Stimulated activated CD8-positive, alpha-beta memory T cell treated with anti-CD3 and anti-CD28 coated beads, Interleukin-7, amount 100 ng/mL, for 24 hours (primary cell): ENCODE results near the gene ZNF358.
A peak's percentile ranks its signal among the peaks of the same experiment; 100 is the strongest.

Source experiments
- DNase-seq: peaks from one replicate; pipeline ENCODE4 v3.0.0-alpha.2; 2020; ENCODE audit warnings: low read depth

Gene ZNF358

DNA sequence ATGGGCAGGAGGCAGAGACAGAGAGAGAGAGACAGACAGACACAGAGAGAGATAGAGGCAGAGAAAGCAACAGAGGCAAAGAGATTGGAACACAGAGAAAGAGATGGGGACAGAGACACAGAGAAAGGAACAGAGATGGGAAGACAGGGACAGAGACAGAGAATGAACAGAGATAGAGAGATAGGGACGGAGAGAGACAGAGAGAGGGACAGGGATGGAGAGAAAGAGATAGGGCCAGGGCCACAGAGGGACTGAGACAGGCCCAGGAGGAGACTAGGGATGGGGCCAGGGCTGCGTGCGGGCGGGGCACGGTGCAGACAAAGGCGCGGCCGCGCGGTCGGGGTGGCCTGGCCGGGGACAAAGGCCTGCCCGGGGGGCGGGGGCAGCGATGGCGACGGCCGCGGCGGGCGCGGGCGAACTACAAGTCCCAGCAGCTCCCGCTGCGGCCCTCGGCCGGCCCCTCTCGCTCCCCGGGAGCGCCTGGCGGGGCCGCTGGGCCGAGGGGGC lies at the start of gene ZNF358:
TSS of gene ZNF358 (plus strand) at position 459 of the 507 bp plus-strand sequence. CDS start 3,140 bp downstream, outside the sequence.
- DNase-seq = no peak

GRCh38 chr19:7467009-7467989 lies 48.6 kb upstream of the ZNF358 start:
- no peak for DNase-seq

- no peak for DNase-seq
Observed at GRCh38 chr19:7468840-7469239, 47.1 kb upstream of the ZNF358 start.

DNA sequence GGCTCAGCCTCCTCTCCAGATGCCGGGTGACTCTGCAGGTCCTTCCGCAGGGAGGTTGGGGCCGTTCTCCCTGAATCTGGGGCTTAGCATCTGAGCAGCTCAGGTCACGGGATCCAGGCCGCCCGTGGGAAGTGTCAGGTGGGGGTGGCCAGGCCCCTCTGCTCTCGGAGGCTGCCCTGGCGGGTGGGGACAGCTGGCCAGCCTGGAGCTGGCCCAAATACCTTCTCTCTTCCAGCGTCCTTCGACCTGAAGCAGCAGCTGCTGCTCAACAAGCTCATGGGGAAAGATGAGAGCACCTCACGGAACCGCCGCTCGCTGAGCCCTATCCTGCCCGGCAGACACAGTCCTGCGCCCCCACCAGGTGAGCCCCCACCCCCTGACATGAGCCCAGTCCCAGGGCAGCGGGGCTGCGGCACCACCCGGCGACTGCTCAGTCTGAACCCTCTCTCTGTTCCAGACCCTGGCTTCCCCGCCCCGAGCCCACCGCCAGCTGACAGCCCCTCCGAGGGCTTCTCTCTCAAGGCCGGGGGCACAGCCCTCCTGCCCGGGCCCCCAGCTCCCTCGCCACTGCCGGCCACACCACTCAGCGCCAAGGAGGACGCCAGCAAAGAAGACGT lies 46.1 kb upstream of the ZNF358 start:
- DNase-seq = no peak

DNA sequence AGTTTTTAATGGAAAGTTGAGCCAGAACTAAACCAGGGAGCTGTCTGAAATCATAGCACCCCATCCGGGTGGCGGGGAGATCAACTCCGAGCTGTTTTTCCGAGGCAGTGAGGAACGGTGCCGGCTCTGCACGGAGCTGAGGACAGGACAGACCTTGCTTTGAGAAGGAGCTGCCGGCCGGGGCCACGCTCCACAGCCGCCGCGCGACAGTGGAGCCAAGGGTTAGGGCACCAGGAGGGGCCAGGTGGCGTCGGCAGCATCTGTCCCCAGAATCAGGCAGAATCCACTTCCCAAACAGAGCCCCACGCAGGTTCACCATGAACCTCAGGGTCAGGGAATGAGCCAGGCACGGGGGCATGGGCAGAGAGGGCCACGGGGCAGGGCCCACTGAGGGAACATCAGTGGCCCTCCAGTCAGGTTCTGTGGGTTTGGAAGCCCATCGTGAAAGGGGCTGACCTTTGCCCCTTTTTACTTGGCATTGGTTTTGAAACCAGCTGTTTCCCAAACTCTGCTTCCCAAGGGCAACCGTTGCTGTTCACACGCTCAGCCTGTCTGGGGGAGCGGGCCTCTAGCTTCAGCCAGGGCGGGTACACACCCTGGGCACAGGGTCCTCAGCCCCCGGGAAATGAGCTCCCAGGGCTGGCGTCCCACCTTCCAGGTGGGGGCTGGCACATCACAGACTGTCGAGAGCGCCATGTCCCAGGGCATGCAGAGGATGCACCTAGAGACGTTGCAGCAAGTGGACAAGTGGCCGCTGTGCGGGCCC lies 45.2 kb upstream of the ZNF358 start:
- no peak for DNase-seq

DNA sequence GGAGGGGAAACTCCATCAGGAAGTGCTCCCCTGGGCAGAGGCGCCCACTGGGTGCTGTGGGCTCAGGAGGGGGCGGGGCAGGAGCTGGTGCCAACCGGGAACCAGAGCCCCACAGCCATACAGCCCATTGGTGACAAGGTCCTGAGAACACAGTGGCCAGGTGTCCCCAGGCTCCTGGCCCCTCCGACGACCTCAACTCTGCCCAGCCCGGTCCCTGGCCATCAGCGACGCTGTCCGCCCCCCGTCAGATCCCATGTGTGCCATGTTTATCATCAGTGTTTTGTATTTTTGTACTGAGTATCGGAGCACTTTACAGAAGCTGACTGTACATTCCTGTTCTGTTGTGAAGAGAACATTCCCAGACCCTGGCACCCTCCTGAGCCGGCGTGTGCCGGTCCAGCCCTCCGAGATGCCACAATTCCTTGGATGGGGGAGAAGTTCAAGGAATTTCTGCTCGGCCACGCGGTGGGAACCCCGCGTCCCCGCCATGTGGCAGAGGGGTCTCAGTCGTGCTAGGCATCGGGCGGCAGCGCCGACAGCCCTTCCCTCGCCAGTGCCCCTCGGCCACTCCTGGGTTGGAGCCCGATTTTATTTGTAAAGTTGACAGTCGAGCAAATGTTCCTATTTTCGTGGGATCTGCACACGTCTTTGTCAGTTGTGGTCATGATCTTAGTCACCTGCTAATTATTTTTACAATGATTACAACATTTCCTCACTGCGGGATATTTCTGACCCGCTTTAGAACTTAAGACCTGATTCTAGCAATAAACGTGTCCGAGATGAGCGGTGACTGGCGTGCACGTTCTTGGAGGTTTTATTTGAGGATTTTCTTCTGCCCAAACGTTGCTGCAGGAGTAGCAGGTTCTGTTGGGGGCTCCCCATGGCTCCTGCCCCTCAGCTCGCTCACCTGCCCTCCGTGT lies 43.9 kb upstream of the ZNF358 start:
- DNase-seq = no peak

- no peak for DNase-seq
Observed at GRCh38 chr19:7475665-7476064, 40.2 kb upstream of the ZNF358 start.

DNA sequence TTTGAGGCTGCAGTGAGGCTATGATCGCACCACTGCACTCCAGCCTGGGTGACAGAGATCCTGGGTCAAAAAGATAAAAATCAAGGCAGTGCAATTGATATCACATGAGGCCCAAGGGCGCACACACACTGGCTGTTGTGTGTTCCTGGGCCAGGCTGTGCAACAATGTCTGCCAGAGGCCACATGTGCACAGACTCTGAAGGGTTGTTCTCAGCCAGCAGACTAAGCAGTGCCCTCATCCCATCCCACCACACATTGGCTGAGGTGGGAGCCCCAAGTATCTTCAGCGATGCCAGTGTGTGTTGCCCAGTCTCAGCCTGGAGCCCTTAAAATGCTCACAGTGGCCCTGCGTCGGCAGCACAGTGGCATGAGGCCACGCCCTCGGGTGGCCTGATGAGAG lies 39.7 kb upstream of the ZNF358 start:
- DNase-seq = no peak

GRCh38 chr19:7476777-7477494 lies 39.0 kb upstream of the ZNF358 start:
- DNase-seq = no peak

- DNase-seq = no peak
Observed at GRCh38 chr19:7477758-7478157, 38.1 kb upstream of the ZNF358 start.

GRCh38 chr19:7478173-7478842 lies 37.6 kb upstream of the ZNF358 start:
- DNase-seq = no peak

DNA sequence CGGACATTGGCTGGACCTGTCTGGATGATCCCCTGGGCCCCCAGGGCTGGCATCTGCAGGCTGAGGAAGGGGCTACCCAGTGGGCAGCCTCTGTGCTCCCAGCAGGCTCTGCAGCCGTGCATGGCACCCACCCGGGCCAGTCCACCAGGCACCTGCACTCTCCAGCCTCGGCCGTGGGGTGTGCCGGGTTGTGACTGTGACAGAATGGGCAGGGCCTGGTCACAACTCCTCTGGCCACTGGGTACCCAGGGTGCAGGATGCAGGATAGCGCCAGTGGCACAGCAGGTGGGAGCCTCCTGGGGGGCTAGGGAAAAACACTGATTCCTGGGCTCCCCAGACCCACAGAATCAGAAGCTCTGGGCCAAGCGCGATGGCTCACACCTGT lies 37.1 kb upstream of the ZNF358 start:
- DNase-seq = no peak

DNA sequence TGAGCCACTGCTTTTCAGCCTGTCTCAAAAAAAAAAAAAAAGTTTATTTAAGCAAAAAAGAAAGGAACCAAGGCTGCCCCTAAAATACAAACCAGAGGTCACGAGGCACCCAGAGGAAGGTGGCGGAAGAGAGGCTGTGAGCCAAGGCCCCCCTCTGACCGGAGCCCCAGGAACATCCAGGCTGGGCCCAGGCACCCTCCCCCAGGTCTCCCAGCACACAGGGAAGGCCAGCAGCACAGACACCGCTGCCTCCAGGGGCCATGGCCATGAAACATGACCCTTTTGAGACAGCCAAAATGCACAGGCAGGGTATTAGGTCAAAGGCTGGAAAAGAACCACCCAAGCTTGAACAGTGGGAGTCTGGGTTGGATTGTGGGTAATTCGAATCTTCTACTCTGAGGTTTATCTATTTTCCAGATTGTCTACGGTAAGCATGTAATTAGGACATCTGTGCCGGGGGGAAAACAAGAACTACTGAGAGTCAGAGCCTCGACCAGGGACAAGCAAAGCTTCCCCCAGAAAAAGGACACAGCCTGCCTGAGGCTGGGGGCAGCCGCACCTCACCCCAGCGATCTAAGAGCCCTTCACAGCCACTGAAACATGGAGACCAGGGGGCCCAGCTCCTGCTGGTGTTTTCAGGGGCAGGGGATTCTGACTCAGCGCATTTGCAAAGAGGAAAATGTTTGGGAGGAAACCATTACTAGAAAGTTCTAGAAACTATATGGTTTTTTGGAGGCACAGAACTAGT lies 35.5 kb upstream of the ZNF358 start:
- no peak for DNase-seq

DNA sequence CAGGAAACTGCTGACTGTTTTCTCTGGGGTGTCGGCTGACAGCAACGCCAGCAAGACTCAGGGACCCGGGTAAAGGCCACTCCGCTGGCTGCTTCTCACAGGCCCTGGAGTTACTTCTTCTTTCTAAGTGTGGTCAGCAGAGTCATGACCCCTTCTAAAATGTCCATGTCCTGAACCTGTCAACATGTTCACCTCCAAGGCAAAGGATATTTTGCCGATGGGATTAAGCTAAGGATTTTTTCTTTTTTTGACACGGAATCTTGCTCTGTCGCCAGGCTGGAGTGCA lies 35.0 kb upstream of the ZNF358 start:
- DNase-seq = no peak

DNA sequence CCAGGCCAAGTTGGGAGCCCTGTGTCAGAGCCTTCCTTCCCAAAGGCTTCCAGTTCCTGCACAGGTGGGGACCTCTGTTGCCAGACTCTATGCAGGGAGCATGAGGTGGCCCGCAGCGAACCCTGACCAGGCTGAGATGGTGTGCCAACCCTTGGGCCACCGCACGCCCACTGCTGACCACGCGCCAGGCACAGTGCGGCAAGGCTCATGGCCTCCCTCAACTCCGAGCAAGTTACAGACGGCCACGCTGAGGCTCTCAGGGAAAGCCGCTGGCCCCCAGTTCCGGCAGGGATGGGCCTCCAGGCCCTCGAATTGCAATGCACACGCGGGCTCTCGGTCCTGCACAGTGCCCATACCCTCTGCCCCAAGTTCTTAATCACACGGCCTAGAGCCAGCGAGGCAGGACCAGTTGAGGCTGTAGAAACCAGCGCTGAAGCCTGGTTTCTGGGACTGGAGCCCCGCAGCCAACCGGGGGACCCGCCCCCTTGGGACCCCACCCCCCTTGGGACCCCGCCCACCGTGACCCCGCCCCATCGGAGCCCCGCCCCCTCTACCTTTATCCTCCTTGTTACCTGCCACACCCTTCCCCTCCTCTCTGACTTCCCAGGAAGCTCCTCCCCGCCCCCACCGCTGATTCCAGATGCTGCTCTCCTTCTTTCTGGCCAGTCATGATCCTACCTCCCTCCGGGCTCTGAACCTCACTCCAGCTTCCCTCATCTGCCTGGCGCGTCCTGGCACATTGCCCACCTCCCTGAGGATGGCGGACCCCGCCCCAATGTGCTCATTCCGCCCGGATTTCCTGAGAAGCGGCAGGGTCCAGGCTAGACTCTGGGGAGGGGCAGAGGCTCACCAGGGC lies 33.1 kb upstream of the ZNF358 start:
- no peak for DNase-seq

DNA sequence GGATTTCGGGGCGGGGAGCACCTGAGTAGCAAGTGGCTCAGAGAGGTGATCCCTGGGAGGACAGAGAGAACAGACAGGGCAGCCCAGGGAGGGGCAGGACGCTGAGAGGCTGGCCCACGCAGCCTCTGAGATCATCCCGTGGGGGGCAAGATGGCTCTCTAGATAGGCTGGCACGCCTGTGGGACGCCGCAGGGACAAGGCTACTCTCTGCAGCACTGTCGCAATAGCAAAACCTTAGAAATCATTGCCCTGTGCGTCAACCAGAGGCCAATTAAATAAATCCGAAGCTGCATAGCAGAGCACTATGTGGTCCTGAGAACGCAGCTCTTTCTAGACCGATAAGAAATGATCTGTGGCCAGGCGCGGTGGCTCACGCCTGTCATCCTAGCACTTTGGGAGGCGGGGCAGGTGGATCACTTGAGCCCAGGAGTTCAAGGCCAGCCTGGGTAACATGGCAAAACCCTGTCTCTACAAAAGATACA lies 32.1 kb upstream of the ZNF358 start:
- no peak for DNase-seq

DNA sequence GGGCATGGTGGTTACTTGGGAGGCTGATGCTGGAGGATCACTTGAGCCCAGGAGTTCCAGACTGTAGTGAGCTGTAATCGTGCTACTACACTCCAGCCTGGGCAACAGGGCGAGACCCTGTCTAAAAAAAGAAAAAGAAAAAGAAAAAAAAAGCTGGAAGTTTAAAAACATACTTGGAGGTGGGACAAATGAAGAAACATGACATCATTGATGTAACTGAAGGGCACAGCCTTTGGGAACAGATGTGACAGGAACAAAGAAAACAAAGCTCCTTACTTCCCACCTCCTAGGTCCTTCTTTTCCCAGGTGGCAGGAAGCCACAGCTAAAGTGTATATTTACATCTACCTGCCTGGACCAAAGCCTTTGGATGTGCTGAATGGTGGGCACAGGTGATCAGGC lies 29.0 kb upstream of the ZNF358 start:
- DNase-seq = no peak

GRCh38 chr19:7488736-7489353 lies 27.1 kb upstream of the ZNF358 start, which contains the start of gene PEX11G:
TSS of gene PEX11G (minus strand) at chr19:7489035. CDS start at chr19:7489010, 25 bp downstream.
- peak; percentile 85 for DNase-seq
